C4-2B (cell line): Measurements from ENCODE around the gene ZAR1.

ENCODE experiments used
- H3K27ac ChIP-seq: fragments of 450-650 bp; 2 replicates; pipeline ENCODE4 v1.5.1; 2017
- ZFX ChIP-seq: fragments of 450-650 bp; IDR thresholded peaks from 2 replicates; pipeline ENCODE4 v1.6.1; 2017
- TF ChIP-seq, protein P1 (sequence below): fragments of 450-650 bp; conservative IDR thresholded peaks from 2 replicates; pipeline ENCODE4 v1.5.1; 2017; ENCODE audit warnings: mild to moderate bottlenecking

The ZAR1 gene

GRCh38 chr4:48490680-48491513 lies 845 bp downstream of the ZAR1 start:
- no peak overlapping the region for H3K27ac ChIP-seq
- TF ChIP-seq, protein P1, sequence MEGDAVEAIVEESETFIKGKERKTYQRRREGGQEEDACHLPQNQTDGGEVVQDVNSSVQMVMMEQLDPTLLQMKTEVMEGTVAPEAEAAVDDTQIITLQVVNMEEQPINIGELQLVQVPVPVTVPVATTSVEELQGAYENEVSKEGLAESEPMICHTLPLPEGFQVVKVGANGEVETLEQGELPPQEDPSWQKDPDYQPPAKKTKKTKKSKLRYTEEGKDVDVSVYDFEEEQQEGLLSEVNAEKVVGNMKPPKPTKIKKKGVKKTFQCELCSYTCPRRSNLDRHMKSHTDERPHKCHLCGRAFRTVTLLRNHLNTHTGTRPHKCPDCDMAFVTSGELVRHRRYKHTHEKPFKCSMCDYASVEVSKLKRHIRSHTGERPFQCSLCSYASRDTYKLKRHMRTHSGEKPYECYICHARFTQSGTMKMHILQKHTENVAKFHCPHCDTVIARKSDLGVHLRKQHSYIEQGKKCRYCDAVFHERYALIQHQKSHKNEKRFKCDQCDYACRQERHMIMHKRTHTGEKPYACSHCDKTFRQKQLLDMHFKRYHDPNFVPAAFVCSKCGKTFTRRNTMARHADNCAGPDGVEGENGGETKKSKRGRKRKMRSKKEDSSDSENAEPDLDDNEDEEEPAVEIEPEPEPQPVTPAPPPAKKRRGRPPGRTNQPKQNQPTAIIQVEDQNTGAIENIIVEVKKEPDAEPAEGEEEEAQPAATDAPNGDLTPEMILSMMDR: no peak
- no peak for TF ChIP-seq ZFX

DNA sequence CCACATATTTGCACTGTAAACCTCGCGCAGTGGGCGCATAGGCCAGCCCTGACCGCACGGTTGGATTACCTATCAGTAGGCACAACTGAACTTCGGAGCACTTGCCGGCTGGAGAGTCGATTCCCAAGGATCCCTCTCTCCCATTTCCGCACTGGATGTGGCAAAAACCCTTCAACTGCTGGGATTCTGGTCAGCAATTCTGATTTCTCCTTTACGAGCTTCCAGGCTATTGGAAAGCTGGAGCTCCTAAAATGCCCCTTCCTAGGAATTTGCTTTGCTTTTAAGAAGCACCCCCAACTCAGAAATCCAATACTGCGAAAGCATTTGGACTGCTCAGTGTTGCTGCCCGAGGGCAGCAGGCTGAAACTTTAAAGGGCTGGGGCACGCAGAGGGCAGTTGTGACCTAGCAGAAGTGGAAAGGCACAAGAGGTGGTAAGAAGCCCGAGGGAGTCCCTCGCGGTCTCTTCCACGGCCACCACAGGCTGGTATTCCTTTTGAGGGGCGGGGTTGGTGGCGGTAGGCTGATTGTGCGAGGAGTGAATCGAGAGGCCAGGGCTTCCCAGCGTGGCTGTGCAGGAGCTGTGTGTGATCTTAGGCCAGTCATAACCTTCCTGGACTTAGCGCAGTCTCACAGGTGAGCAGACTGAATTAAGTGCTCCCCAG lies 1.6 kb downstream of the ZAR1 start:
- H3K27ac ChIP-seq: no peak overlapping the region
- TF ChIP-seq, protein P1: no peak
- no peak for TF ChIP-seq ZFX

DNA sequence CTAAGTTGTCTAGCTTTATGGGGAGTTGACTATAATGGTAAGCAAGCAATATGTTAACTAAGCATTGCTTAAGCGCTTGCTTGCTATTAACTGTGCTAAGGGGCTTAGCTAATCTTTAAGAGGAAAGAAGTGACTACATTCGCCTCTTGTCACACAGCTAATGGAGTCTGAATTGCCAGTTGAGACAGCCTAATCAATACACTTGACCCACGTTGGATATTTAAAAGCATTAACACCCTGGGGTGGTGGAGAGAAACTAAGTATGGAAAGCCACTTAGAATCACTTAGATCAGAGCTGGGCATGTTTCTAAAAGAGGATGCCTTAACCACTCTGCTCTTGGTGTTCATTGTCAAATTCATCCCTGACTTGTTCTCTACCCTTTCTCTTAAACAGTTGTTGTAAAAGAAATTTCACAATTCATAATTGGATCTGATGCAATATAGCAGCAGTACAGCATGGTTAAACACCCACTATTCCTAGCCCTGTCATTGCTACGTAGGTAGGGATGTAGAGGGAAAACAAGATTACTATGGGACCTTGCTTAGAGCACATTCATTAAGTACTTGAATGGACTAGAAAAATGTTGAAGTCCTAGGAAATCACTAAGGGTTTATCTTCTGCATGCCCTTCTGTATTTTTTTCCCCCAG lies 3.5 kb downstream of the ZAR1 start:
- TF ChIP-seq, protein P1: no peak
- no peak for TF ChIP-seq ZFX
- no peak overlapping the region for H3K27ac ChIP-seq

- no peak overlapping the region for H3K27ac ChIP-seq
- TF ChIP-seq ZFX: no peak
- TF ChIP-seq, protein P1: no peak
Observed at GRCh38 chr4:48495941-48496340, 5.9 kb downstream of the ZAR1 start.

DNA sequence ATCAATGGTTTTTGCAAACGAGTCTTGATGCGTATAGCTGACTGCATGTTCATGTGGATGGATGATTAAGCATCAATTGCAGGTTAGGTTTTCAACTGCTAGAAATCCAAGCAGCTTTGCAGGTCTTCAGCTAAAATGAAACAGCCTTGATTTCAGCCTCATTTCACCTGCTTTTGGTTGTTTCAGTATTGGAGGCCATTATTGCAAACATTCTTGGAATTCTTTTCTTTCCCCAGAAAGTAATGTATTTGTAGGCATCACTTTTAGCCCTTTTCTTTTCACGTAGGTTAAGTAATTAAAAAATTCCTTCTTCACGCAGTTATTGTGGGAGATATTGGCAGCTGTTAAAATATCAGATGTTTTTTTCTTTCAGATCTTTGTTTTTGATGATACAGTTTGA lies 8.8 kb downstream of the ZAR1 start:
- no peak overlapping the region for H3K27ac ChIP-seq
- no peak for TF ChIP-seq ZFX
- TF ChIP-seq, protein P1: no peak

- TF ChIP-seq ZFX: no peak
- TF ChIP-seq, protein P1: no peak
- H3K27ac ChIP-seq: no peak overlapping the region
Observed at GRCh38 chr4:48499551-48500066, 9.6 kb downstream of the ZAR1 start.
